Activated CD8-positive, alpha-beta T cell treated with anti-CD3 and anti-CD28 coated beads, Interleukin-2, amount 10 ng/mL, durations not matched to agents 7 days and 5 days (primary cell): ENCODE results near the gene FOXD2. TPM values are rescaled to one million over a fixed set of nuclear protein-coding genes. Genes with fewer than 3 reads are reported as not detected.

ENCODE experiments used
- ATAC-seq: fragments of 150-1000 bp; cut with Tn5 transposase; one replicate; pipeline ENCODE4 v1.10.0; 2021; ENCODE audit warnings: moderate library complexity
- CTCF ChIA-PET: fragments of 350-600 bp; sonication (Branson Sonifier 250); formaldehyde crosslinking; loops from one replicate; lab custom pipeline; 2021; ENCODE audit warnings: antibody characterized with exemption; lab: Charles Lee
- POLR2A ChIA-PET: fragments of 350-600 bp; sonication (Branson Sonifier 250); formaldehyde crosslinking; loops from one replicate; lab custom pipeline; 2021; ENCODE audit warnings: antibody characterized with exemption; lab: Charles Lee
- DNase-seq: peaks from one replicate; pipeline ENCODE4 v3.0.0-alpha.2; 2020
- H3K27ac Mint-ChIP-seq: one replicate; pipeline ENCODE4 v1.8.0; 2021; ENCODE audit warnings: mild to moderate bottlenecking, mixed read lengths
- H3K27me3 Mint-ChIP-seq: one replicate; pipeline ENCODE4 v1.8.0; 2021; ENCODE audit warnings: low read depth, mixed read lengths
- H3K36me3 Mint-ChIP-seq: one replicate; pipeline ENCODE4 v1.8.0; 2021; ENCODE audit warnings: low read depth, mixed read lengths
- H3K4me1 Mint-ChIP-seq: one replicate; pipeline ENCODE4 v1.8.0; 2021; ENCODE audit warnings: low read depth, mixed read lengths
- H3K4me3 Mint-ChIP-seq: one replicate; pipeline ENCODE4 v1.8.0; 2021; ENCODE audit warnings: mild to moderate bottlenecking, mixed read lengths
- H3K9me3 Mint-ChIP-seq: one replicate; pipeline ENCODE4 v1.8.0; 2022; ENCODE audit warnings: mixed read lengths; ENCODE audit not compliant: insufficient read depth
- total RNA-seq, 2 experiments: library from RNA; stranded (reverse); gene quantifications; one replicate each; pipeline ENCODE4 v1.2.3, GENCODE V29; 2021

The FOXD2 gene
- total RNA-seq, 2 experiments from 2014 or later = 0.24 to 0.31 TPM

- Mint-ChIP-seq H3K4me1 (peaks cover 19% of the 10 kb centered on the region), H3K4me3 (no peak overlapping the region), H3K9me3 (no peaks in the 10 kb centered on the region), H3K36me3 (no peaks in the 10 kb centered on the region), H3K27ac (no peak overlapping the region), H3K27me3 (peaks cover 7% of the 10 kb centered on the region)
- CTCF ChIA-PET = interaction anchor here (0.6 to 3.0 kb wide), 3 partner anchors 10 to 1333 kb away, joined by 3 to 10 read pairs (median 3); no protein-coding TSS in a partner anchor
- POLR2A ChIA-PET = no interaction called here
- no peak for ATAC-seq
- no peak for DNase-seq
These were observed 4.4 kb downstream of the FOXD2 start for GRCh38 chr1:47442202-47442601.

DNA sequence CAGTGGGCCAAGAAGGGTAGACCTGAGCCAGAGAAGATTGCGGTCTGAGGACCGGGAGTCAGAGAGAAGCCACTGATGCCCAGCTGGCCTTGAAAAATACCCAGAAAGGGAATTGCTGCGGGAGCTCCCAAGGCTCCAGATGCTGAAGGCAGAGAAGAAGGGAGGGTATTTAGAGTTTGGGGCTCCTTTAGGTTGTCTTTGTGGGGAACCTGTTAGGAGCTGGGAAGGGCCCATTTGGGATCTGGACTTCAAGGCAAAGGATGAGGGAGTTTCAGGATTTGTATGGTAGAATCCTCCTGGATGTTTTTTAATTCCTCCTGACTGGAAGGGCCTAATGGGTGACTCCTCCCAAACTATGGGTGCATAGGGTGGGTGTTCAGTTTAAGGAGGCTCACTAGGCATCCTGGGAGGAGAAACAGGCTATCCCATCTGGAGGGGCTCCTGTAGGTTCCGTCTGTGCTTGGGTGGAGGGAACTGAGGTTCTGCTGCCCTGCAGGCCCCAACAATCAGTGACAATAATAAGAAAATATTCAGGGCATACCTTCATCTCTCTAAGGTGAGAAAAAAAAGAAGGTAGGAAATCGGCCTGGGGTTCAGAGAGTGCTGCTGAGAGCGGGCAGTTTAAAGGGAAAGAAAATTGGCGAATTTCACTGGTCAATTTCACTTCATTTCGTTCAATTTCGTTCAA, 5.1 kb downstream of the FOXD2 start:
- Mint-ChIP-seq H3K9me3 (no peaks in the 10 kb centered on the region), H3K27me3 (peaks cover 10% of the 10 kb centered on the region), H3K4me1 (peaks cover 19% of the 10 kb centered on the region), H3K4me3 (no peak overlapping the region), H3K27ac (no peak overlapping the region), H3K36me3 (no peaks in the 10 kb centered on the region)
- no peak for ATAC-seq
- POLR2A ChIA-PET = no interaction called here
- DNase-seq = no peak
- CTCF ChIA-PET = interaction anchor here (0.6 to 3.0 kb wide), 3 partner anchors 11 to 1333 kb away, joined by 3 to 10 read pairs (median 3); no protein-coding TSS in a partner anchor

DNA sequence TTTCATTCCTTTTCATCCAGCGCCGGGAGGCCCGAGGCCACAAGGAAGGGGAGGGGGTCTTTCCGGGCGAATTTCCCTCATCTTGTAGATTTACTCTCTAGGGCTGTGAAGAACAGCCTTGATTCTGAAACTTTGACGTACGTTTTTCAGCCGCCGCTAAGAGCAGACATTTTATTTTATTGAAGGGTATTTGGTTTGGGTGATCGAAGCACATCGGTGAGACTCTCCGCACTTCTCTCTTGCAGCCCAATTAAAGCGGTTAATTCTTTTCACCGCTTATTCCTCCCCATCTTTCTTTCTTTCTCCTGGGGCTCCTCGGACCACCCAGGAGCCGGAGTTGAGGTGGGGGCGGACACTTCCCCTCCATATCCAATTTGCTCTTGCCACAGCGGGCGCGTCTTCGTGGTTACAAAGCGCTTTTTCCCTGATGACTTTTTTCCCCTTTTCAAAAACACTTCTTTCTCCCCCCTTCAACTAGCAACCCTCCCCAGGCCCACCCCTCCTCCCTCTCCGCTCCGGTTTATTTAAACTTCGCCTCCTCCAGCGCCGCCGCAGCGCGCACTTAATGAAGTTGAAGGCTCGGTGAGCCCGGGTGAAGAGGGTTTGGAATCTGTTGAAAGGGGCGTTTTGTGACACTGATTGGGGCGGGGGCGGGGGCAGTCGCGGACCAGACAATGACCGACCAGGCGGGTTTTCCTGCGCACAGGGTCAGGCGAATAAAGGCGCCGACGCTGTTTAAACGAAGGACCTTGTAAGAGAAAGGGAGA, 5.9 kb downstream of the FOXD2 start:
- H3K27me3 Mint-ChIP-seq = peaks cover 16% of the 10 kb centered on the region
- peak overlapping the region; percentile 31 for H3K4me3 Mint-ChIP-seq
- ATAC-seq (no peak), DNase-seq (no peak)
- ChIA-PET POLR2A (no interaction called here), CTCF (no interaction called here)
- no peaks in the 10 kb centered on the region for H3K36me3 Mint-ChIP-seq
- H3K9me3 Mint-ChIP-seq = no peaks in the 10 kb centered on the region
- H3K4me1 Mint-ChIP-seq = peaks cover 16% of the 10 kb centered on the region
- peak overlapping the region; percentile 12 for H3K27ac Mint-ChIP-seq

DNA sequence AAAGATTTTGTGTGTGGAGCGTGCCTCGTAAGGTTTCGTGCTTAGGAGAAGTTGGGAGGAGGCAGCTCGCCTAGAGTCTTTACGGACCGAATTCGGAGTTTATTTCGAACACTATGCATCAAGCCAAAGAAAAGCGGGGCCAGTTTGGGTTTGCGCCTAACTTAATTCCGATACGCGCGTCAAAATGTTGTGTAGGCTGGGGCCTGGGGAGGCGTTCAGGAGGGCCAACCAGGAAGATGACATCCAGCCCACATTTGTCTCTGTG, 6.4 kb downstream of the FOXD2 start:
- ATAC-seq (no peak), DNase-seq (no peak)
- ChIA-PET CTCF (no interaction called here), POLR2A (no interaction called here)
- peak overlapping the region; percentile 31 for H3K4me3 Mint-ChIP-seq
- H3K36me3 Mint-ChIP-seq = no peaks in the 10 kb centered on the region
- H3K27me3 Mint-ChIP-seq = peaks cover 21% of the 10 kb centered on the region
- H3K4me1 Mint-ChIP-seq = peaks cover 16% of the 10 kb centered on the region
- H3K27ac Mint-ChIP-seq = peak overlapping the region; percentile 12
- H3K9me3 Mint-ChIP-seq = no peaks in the 10 kb centered on the region

DNA sequence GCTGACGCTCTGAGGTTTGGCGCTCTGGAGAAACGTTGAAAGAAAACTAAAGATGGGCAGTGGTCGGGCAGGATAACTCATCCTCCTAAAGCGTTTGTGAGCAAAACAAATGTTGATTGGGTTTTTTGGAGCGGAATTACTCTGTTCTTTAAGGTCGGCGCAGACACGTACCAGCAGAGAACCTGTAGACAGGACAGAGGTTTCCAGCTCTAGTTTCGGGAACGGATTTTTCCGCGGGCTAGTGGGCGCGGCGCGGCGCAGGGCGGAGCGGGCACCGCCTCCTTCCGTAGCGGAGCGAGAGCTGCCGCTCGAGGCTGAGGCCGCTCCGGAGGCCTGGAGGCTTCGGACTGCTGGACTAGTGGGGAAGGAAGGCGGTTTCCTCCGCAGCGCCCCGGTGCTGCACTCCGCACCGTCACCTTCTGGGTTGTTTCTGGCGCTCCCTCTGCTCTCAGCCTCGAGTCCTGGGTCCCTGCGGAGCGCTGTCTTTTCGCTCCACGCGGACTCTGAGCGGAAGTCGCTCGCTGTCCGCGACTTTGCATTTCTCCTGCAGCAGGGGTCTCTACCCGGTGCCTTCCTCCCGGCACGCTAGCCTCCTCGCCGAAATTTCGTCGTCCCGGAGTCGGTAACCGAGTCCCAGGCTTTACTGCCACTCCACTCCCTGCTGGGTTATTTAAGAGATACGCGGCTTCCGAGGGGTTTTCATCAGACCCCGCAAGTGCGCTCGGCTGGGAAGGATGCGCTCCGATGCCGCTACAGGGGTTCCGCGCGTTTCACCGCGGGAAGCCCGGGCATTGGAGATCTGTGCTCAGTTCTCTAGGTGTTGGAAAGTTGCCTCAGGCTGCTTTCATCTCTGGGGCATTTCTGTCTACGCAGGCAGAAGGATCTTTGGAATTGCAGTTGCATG, 7.0 kb downstream of the FOXD2 start:
- DNase-seq (peak; percentile 36), ATAC-seq (peak; percentile 60)
- Mint-ChIP-seq H3K4me1 (peaks cover 16% of the 10 kb centered on the region), H3K9me3 (no peaks in the 10 kb centered on the region), H3K27me3 (peaks cover 20% of the 10 kb centered on the region), H3K4me3 (peak overlapping the region; percentile 31), H3K36me3 (no peaks in the 10 kb centered on the region), H3K27ac (no peak overlapping the region)
- ChIA-PET POLR2A (no interaction called here), CTCF (no interaction called here)

DNA sequence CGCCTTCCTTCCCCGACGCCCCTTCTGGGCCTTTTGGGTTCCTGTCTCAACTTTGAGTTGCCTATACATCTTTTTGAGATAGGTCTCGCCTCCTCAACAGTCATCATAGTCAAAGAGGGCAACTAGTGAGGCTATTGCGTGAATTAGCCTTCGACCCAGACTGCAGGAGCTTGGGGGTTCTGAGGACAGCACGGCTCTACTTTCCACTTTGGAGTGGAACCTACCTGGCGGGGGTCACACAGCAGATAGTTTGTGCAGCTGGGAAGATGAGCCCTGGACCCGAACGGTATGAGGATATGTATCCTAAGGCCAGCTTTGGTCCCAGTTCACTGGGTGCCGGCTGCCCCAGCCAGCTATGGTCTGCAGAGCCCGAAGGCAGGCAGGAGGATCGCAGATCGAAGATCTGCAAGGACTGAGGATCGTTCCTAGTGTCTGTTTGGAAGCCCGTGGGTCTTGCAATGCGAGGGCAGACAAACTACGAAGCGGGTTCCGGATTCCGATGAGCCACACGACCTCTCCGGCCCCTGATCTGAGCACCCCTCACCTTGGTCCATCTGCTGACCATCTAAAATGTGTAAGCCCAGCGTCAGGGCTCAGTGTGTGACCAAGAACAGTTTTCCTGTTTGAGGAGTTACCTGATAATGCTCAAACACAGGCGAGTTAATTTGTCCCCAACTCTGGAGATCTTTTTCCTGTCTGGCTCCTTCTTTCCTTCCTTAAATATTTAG, 8.1 kb downstream of the FOXD2 start:
- DNase-seq = no peak
- Mint-ChIP-seq H3K4me1 (peaks cover 16% of the 10 kb centered on the region), H3K36me3 (no peaks in the 10 kb centered on the region), H3K27ac (no peak overlapping the region), H3K4me3 (no peak overlapping the region), H3K9me3 (no peaks in the 10 kb centered on the region), H3K27me3 (peaks cover 30% of the 10 kb centered on the region)
- ATAC-seq = no peak
- CTCF ChIA-PET = interaction anchor here (5.9 kb wide), 1 partner anchor 10 kb away, joined by 46 read pairs; the partner anchor contains the start of gene FOXD2
- POLR2A ChIA-PET = no interaction called here

- H3K9me3 Mint-ChIP-seq = no peaks in the 10 kb centered on the region
- ChIA-PET CTCF (interaction anchor here (1.0 to 5.9 kb wide), 3 partner anchors 12 to 30 kb away, joined by 4 to 46 read pairs (median 9); partner anchors contain the start of gene FOXD2), POLR2A (no interaction called here)
These were observed 10.8 kb downstream of the FOXD2 start for GRCh38 chr1:47448462-47449222.

GRCh38 chr1:47449822-47450552, 12.1 kb downstream of the FOXD2 start:
- DNase-seq = no peak
- Mint-ChIP-seq H3K27ac (no peak overlapping the region), H3K4me1 (peaks cover 4% of the 10 kb centered on the region), H3K27me3 (peaks cover 47% of the 10 kb centered on the region), H3K36me3 (no peaks in the 10 kb centered on the region), H3K4me3 (no peak overlapping the region), H3K9me3 (no peaks in the 10 kb centered on the region)
- CTCF ChIA-PET = interaction anchor here (2.7 to 5.9 kb wide), 2 partner anchors 14 to 18 kb away, joined by 9 to 46 read pairs; partner anchors contain the start of gene FOXD2
- ATAC-seq = no peak
- POLR2A ChIA-PET = no interaction called here

More at GRCh38 chr1:47448462-47449222, 10.8 kb downstream of the FOXD2 start:
- H3K4me1 Mint-ChIP-seq = peaks cover 14% of the 10 kb centered on the region
- ATAC-seq (no peak), DNase-seq (no peak)
- H3K4me3 Mint-ChIP-seq = no peak overlapping the region
- peaks cover 47% of the 10 kb centered on the region for H3K27me3 Mint-ChIP-seq
- H3K36me3 Mint-ChIP-seq = no peaks in the 10 kb centered on the region
- no peak overlapping the region for H3K27ac Mint-ChIP-seq

- H3K9me3 Mint-ChIP-seq = no peaks in the 10 kb centered on the region
- no peak overlapping the region for H3K4me3 Mint-ChIP-seq
- CTCF ChIA-PET = interaction anchor here (2.7 to 5.9 kb wide), 2 partner anchors 14 to 19 kb away, joined by 9 to 46 read pairs; partner anchors contain the start of gene FOXD2
- ATAC-seq = no peak
- H3K27ac Mint-ChIP-seq = no peak overlapping the region
- H3K36me3 Mint-ChIP-seq = no peaks in the 10 kb centered on the region
- no peak for DNase-seq
- POLR2A ChIA-PET = no interaction called here
- H3K4me1 Mint-ChIP-seq = no peaks in the 10 kb centered on the region
- peaks cover 47% of the 10 kb centered on the region for H3K27me3 Mint-ChIP-seq
These were observed 12.8 kb downstream of the FOXD2 start for GRCh38 chr1:47450606-47451005.

DNA sequence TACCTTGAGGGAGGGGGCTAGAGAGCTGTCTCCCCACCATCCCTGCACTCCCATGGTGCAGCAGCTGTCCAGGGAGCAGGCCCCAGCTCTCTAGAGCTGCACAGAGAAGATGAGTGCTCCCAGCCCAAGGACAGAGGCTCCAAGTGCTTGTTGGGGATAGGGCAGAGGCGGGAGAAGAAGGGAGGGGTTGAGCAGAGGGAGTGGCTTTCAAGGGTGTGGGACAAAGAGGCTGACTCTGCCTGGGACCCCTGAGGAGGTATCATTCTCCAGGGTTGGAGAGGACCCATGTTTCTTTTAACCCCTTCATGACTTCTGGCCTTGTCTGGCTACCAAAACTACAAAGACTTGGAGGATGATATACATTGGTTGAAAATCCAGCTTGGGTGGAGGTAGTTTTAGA, 14.6 kb downstream of the FOXD2 start:
- ChIA-PET POLR2A (no interaction called here), CTCF (interaction anchor here (1.4 to 1.5 kb wide), 2 partner anchors 15 to 17 kb away, joined by 5 to 9 read pairs; partner anchors contain the start of gene FOXD2)
- H3K4me1 Mint-ChIP-seq = no peaks in the 10 kb centered on the region
- no peaks in the 10 kb centered on the region for H3K36me3 Mint-ChIP-seq
- ATAC-seq (no peak), DNase-seq (no peak)
- no peak overlapping the region for H3K27ac Mint-ChIP-seq
- H3K27me3 Mint-ChIP-seq = peaks cover 47% of the 10 kb centered on the region
- no peak overlapping the region for H3K4me3 Mint-ChIP-seq
- no peaks in the 10 kb centered on the region for H3K9me3 Mint-ChIP-seq
